Esophagus squamous epithelium (tissue), 5 donors: Measurements from ENCODE around the gene C19orf38. TPM values are rescaled to one million over a fixed set of nuclear protein-coding genes. Genes with fewer than 3 reads are reported as not detected.

ENCODE experiments used
- DNase-seq: peaks from one replicate; lab custom pipeline; 2025; lab: John Stamatoyannopoulos, UW
- H3K27ac ChIP-seq, 4 donors: fragments of 200-600 bp; sonication (generic); one replicate each; pipeline ENCODE4 v1.5.1; 2016 to 2019; ENCODE audit warnings: mild to moderate bottlenecking in 1 of 4
- H3K27me3 ChIP-seq, 4 donors: fragments of 200-600 bp; sonication (generic); 1 replicate in 3 of 4; 2 replicates in 1 of 4; pipeline versions ENCODE4 v1.5.1 to v1.6.0; 2017 to 2021; ENCODE audit warnings: antibody characterized with exemption in 1 of 4
- H3K36me3 ChIP-seq, 3 donors: fragments of 200-600 bp; sonication (generic); one replicate each; pipeline ENCODE4 v1.5.1; 2016 to 2019
- H3K4me1 ChIP-seq, 3 donors: fragments of 200-600 bp; sonication (generic); one replicate each; pipeline ENCODE4 v1.5.1; 2017 to 2019
- H3K4me3 ChIP-seq, 4 donors: fragments of 200-600 bp; sonication (generic); 1 replicate in 3 of 4; 2 replicates in 1 of 4; pipeline ENCODE4 v1.5.1; 2016 to 2019; ENCODE audit warnings: mild to moderate bottlenecking in 2 of 4, moderate library complexity in 1 of 4
- H3K9me3 ChIP-seq, 3 donors: fragments of 200-600 bp; sonication (generic); one replicate each; pipeline ENCODE4 v1.5.1; 2016 to 2019
- CTCF ChIP-seq, 6 experiments: fragments of 450-650 bp in 4 of 6; fragments of 200-600 bp in 2 of 6; sonication (generic) in 2 of 6; IDR thresholded peaks; one replicate each; pipeline ENCODE4 v1.5.1; 2016 to 2019; ENCODE audit warnings: antibody characterized with exemption in 6 of 6, mild to moderate bottlenecking in 4 of 6, moderate library complexity in 4 of 6
- POLR2A ChIP-seq, 4 donors: fragments of 450-650 bp; IDR thresholded peaks; one replicate each; pipeline ENCODE4 v1.6.1; 2017; ENCODE audit warnings: antibody characterized with exemption in 4 of 4, mild to moderate bottlenecking in 4 of 4, moderate library complexity in 3 of 4
- WGBS, 2 donors: methylation state at CpG; one replicate each; pipeline ENCODE4 v1.1.5; 2018; 5-methylcytosine and 5-hydroxymethylcytosine counted together
- intact Hi-C: fragments of 100-400 bp; cut with DNase I; formaldehyde crosslinking; loops from one replicate; pipeline ENCODE4 v1.15.0; 2022
- total RNA-seq, 4 donors: library from RNA; depleted of rRNA; stranded (reverse); fragments of >200 nt; gene quantifications; one replicate each; pipeline ENCODE4 v1.1.0, GENCODE V29; 2016
- donor health status: DM: yes; HTN: yes; CAD: no.

The C19orf38 gene
- total RNA-seq, 4 donors from 2014 or later: 0.38 to 1.3 TPM; not detected in 2

GRCh38 chr19:10823690-10824089, 24.5 kb upstream of the C19orf38 start:
- H3K4me1 ChIP-seq: peaks cover 0 to 4% (median under 1%) of the 10 kb centered on the region in 3 donors
- H3K27me3 ChIP-seq: no peaks in the 10 kb centered on the region
- WGBS, 2 donors: no CpG with 5 or more reads among the region's 12 CpGs
- no peaks in the 10 kb centered on the region for H3K9me3 ChIP-seq
- no peak for DNase-seq
- TF ChIP-seq POLR2A (IDR thresholded peaks at IDR 0.05) (no peak), CTCF (IDR thresholded peaks at IDR 0.05) (no peak)
- intact Hi-C loops: no loop called here
- H3K36me3 ChIP-seq: peaks cover 29 to 99% (median 30%) of the 10 kb centered on the region in 3 donors
- no peak overlapping the region for H3K27ac ChIP-seq
- H3K4me3 ChIP-seq: no peak overlapping the region

- no peaks in the 10 kb centered on the region for H3K4me1 ChIP-seq
- TF ChIP-seq CTCF (IDR thresholded peaks at IDR 0.05) (no peak), POLR2A (IDR thresholded peaks at IDR 0.05) (no peak)
- no peak overlapping the region for H3K27ac ChIP-seq
- no peaks in the 10 kb centered on the region for H3K27me3 ChIP-seq
- H3K9me3 ChIP-seq: no peaks in the 10 kb centered on the region
- 73 to 75% methylated on average over 2 to 6 of the region's 7 CpGs for WGBS, 2 donors
- H3K36me3 ChIP-seq: peaks cover 19 to 99% (median 42%) of the 10 kb centered on the region in 3 donors
- intact Hi-C loops: no loop called here
- H3K4me3 ChIP-seq: no peak overlapping the region
- no peak for DNase-seq
These were observed 22.0 kb upstream of the C19orf38 start for GRCh38 chr19:10826231-10826630.

GRCh38 chr19:10826846-10827245, 21.4 kb upstream of the C19orf38 start:
- TF ChIP-seq CTCF (IDR thresholded peaks at IDR 0.05) (no peak), POLR2A (IDR thresholded peaks at IDR 0.05) (no peak)
- intact Hi-C loops: no loop called here
- H3K4me1 ChIP-seq: no peaks in the 10 kb centered on the region
- H3K4me3 ChIP-seq: no peak overlapping the region
- H3K36me3 ChIP-seq: peaks cover 19 to 99% (median 42%) of the 10 kb centered on the region in 3 donors
- DNase-seq: no peak
- H3K27ac ChIP-seq: no peak overlapping the region
- no peaks in the 10 kb centered on the region for H3K27me3 ChIP-seq
- 85 to 87% methylated on average over 6 of the region's 6 CpGs for WGBS, 2 donors
- H3K9me3 ChIP-seq: no peaks in the 10 kb centered on the region

- Histone ChIP-seq H3K9me3 (no peaks in the 10 kb centered on the region), H3K27ac (no peak overlapping the region), H3K36me3 (peaks cover 19 to 98% (median 29%) of the 10 kb centered on the region in 3 donors), H3K27me3 (no peaks in the 10 kb centered on the region), H3K4me3 (no peak overlapping the region), H3K4me1 (no peaks in the 10 kb centered on the region)
- intact Hi-C loops: no loop called here
- no peak for DNase-seq
- WGBS, 2 donors: 83 to 87% methylated on average over 7 to 9 of the region's 26 CpGs
- TF ChIP-seq CTCF (IDR thresholded peaks at IDR 0.05) (no peak), POLR2A (IDR thresholded peaks at IDR 0.05) (no peak)
These were observed 19.0 kb upstream of the C19orf38 start for GRCh38 chr19:10828981-10829821.

- intact Hi-C loops: no loop called here
- no peak for DNase-seq
- Histone ChIP-seq H3K36me3 (peaks cover 14 to 97% (median 21%) of the 10 kb centered on the region in 3 donors), H3K27me3 (no peaks in the 10 kb centered on the region), H3K4me3 (no peak overlapping the region), H3K27ac (no peak overlapping the region), H3K9me3 (no peaks in the 10 kb centered on the region), H3K4me1 (peaks cover 0 to 5% (median 0%) of the 10 kb centered on the region in 3 donors)
- TF ChIP-seq CTCF (IDR thresholded peaks at IDR 0.05) (no peak), POLR2A (IDR thresholded peaks at IDR 0.05) (no peak)
- WGBS, 2 donors: 100% methylated on average over 2 of the region's 16 CpGs; no CpG with 5 or more reads in 1 of the 2 donors
These were observed 18.2 kb upstream of the C19orf38 start for GRCh38 chr19:10829967-10830366.
